GM21423 (cell line): ENCODE data around the gene NAP1L4.

ENCODE experiments used
- ATAC-seq: cut with Tn5 transposase; IDR thresholded peaks from one replicate; pipeline ENCODE4 v1.9.1; 2021; ENCODE audit warnings: mild to moderate bottlenecking, moderate library complexity; ENCODE audit not compliant: unreplicated experiment

The NAP1L4 gene

DNA sequence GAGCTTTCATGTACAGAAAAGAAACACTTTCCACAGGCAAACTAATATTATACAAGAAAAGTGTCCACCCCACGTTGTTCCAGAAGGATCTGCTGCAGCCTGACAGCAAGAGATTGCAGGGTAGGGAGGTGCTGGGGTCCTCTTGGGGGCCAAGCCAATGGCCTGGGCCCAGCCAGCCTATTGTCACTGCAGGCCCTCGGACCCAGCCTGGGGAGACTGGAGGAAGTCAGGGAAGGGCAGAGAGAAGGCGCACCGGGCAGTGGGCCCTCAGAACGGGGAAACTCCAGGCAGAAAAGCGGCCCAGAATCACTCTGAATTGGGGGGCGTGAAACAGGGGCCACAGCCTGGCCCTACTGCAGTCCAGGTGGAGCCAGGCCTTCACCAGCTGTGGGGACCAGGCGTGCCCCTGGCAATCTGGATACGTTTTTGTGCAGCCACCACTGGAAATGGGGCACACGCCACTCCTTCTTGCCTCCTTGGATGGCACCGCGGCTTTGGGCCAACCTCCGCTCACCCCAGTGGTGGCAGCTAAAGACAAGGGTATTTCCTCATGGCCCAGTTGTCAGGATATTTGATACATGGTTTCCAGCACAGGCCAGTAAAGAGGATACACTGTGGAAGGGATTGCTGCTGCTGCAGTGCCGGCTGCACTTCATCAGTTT is 3.9 kb upstream of the NAP1L4 start:
- ATAC-seq: no peak

DNA sequence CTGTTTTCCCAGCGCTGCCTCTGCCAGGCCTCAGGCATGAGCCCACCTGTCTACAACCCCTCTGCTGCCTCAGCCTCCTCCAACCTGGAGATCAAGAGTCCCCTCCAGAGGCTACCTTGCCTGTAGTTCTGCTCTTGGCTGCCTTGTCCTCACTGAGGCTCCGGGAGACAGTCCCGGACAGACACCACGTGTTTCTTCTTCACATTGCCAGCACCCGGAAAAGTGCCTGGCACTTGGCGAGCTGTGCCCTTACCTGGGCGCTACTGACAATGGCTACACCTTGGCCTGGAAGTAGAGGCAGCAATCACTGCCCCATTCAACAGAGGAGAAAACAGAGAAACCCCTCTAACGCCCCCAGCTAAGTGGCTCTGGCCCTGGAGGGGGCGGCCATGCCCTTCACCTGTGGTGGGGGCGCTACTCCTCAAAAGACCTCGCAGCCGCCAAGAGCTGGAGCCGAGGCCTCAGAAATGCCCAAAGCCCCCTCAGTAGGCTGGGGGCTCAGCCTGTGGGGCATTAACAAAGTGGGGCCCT is 3.0 kb upstream of the NAP1L4 start:
- ATAC-seq: no peak

DNA sequence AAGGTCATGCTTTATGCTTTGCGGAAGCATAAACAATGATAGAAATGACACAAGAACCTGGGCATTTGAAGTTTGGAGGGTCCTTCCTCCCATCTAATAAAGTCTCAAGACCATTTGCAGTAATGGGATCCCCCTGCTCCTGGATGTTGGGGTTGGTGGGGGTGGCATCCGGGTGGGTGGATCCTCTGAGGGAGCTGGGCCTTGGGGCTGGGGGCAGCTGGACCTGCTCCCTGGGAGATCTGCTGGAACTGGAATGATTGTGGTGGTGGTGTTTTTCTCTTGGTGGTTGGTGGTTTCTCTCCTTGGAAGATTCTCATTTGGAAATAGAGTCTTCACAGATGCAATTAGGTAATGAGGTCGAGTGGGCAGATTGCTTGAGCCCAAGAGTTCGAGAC is 2.2 kb upstream of the NAP1L4 start:
- ATAC-seq: no peak

DNA sequence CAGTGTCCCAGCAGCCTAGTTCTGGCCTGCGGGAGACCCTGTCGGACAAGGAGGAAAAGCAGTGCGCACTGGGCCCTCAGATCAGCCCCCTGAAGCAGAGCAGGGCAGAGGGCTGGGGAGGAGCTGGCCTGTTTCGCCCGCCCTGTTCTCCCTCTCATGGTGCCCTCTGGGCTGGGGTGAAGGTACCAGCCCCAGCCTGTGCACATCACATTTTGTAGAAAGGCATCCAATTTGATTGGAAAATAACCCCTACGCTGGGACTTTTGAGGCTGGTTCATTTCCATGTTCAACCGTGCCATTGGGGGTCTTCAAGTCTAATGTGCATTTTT is 832 bp upstream of the NAP1L4 start:
- no peak for ATAC-seq

DNA sequence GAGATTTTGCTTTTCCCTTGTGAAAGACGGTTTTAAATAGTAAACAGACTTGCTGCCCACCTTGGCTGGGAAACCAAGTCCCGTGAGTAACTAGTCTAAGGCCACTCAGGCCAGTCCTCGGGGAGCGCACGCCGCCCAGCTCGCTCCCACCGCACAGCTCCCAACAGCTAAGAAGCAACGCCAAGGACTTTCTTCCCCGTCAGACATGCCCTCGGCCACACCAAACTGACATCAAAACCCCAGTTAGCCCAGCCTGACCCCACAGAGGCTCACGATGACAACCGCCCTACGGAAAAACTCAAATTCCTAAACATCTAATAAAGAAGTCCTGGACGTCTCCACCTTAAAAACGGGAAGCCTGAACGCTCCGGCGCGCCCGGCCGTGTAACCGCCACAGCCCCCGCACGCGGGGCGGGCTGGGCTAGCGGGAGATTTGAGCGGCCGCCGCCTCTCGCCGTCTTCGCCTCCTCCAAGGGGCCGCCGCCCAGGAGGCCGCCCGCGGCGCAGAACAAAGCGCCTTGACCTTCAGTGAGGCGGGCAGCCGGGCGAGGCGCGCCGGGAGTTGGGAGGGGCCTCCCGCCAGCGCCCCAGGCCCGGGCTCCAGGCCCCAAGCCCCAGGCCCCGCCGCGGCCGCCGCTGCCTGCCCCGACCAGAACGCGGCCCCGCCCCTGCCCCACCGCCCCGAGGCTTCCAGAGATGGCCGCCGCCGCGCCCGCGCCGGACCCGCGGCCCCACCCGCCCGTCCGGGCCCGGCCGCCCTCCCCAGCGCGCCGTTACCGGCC is 486 bp downstream of the NAP1L4 start:
- ATAC-seq: peak; percentile 37

DNA sequence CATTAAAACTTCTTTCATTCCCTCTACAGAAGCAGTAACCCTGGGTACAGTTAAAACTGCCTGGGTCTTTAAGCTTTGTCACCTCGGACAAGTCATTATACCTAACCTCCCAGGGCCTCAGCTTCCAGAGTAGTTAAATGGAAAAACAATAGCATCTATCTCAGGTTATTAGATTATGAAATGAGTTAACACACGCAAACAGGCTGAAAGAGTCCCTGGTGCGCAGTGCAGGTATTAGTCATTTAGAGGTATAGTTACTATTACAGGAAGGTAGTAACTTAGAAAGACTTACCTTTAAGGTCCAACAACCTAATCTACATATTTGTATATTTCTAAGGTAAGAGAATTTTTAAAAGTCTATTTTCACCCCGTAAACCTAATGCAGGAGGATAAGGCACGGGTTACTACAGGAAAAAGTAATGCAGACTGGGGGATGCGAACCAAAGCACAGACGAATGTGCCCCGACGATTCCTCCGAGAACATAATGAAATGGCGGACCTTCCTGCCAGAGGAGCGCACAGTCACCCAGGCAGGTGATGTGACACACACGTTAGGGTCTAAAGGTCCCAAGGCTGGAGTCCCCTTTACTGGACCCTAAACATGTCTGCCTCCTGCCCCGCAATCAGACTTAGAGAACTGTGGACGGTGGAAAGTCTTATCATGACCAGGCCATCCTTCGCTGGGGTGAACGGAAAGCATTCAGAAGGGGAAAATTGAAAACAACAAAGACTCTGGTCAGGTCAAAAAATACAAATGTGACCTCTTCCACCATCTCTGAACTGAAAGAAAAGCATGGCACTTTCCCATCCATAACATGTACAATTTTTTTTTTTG is 1.3 kb downstream of the NAP1L4 start:
- no peak for ATAC-seq

DNA sequence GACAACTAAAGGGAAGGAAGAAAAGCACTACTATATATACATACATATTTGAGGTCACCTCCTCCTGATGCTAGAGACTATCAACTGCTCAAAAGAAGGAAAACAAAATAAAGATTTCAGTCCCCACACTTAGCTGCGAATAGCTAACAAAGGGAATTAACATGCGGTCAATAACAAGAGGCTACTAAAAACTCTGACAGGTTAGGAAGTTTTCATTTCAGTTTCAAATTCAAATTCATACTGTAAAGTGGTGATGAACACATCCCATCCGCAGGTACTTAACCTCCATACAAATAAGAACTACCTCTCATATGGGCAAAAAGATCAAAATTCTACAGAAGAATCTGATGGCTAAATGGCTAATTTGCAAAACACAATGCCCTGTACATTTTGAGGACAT is 2.6 kb downstream of the NAP1L4 start:
- no peak for ATAC-seq

DNA sequence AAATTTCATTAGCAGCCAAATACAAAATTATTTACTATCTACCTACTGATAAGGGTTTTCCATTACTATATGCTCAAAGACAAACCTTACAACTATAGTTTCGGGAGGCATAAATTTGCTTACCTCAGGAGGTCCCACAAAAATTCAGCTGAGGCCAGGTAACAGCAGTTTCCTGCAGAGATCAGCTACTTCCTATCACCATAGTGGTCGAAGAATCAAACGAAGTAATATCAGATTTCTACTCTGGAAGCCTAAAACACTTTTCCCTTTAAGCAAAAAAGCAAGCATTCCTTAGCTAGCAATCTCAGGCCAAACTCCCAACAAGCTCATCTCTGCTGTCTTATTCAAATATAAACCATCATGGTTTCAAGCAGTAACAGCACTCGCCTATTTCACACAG is 3.1 kb downstream of the NAP1L4 start:
- no peak for ATAC-seq

DNA sequence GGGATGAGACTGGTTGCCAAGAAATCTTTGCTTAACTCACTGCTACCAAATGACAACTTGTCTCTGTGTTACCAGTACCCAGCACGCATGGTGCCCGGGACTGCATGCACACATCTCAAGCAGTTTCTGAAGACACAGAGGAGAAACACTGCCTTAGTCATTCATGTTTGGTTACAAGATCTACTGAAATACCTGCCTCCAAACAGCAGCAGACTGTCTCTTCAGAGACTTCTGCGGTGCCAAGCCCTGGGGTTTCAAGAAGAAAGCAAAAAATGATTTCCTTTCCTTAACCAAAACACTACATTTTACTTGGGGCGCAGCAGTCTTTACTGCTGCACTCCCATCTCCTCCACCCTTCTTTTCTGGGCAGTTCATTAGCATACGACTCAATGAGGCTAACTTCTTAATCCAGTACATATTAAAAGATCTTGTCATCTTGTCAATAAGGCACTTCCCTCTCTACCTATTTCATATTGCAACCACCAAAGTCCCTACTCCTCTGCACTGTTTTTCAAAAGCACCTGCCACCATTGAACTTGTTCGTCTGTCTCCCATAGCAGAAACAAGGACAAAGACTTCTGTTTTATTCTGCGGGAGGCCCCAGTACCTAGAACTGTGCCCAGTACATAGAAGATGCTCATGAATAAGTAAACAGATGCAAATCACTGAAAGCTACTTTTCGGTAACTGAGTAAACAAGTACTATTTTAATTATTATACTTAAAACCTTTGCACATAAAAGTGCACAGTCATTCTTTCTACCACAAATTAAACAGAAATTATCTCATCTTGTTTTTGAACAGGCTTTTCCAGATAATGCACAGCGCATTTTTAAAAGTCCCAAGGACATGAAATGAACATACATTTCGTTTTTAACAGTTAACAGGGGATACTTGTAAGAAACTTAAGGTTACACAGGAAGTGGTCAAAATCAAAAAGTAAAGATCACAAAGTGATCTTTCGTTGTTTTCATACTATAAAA is 4.0 kb downstream of the NAP1L4 start:
- ATAC-seq: no peak

DNA sequence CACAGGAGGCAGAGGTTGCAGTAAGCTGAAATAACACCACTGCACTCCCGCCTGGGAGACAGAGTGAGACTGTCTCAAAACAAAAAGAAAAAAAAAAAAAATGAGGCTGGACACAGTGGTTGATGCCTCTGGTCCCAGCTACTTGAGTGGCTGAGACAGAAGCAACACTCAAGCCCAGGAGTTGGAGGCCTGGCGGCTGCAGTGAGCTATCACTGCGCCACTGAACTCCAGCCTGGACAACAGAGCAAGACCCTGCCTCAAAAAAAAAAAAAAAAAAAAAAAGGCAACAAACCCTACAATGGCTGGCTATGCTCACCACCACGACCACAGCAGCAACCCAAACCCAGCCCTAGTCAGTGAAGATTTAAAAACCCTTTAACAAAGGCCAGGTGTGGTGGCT is 8.2 kb downstream of the NAP1L4 start:
- no peak for ATAC-seq

DNA sequence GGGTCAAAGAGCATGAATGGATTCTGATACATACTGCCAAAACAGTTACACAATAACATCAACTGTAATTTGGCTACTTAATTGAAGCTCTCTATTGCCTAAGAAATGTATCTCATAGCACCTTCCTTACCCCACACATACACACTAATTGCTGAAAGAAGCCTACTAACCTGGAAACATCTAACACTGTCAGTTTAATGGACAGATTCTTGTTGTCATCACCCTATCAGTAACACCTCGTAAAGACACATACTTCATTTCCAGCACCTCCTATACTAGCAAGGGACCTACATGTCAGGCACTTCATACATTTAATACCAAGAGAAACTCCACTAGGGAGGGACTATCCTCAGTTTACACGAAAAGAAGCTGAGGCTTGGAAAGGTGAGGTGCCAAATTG is 9.9 kb downstream of the NAP1L4 start:
- ATAC-seq: no peak

DNA sequence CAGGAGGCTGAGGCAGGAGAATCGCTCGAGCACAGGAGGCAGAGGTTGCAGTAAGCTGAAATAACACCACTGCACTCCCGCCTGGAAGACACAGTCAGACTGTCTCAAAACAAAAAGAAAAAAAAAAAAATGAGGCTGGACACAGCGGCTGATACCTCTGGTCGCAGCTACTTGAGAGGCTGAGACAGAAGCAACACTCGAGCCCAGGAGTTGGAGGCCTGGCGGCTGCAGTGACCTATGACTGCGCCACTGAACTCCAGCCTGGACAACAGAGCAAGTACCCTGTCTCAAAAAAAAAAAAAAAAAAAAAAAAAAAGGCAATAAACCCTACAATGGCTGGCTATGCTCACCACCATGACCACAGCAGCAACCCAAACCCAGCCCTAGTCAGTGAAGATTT is 11.0 kb downstream of the NAP1L4 start:
- no peak for ATAC-seq

DNA sequence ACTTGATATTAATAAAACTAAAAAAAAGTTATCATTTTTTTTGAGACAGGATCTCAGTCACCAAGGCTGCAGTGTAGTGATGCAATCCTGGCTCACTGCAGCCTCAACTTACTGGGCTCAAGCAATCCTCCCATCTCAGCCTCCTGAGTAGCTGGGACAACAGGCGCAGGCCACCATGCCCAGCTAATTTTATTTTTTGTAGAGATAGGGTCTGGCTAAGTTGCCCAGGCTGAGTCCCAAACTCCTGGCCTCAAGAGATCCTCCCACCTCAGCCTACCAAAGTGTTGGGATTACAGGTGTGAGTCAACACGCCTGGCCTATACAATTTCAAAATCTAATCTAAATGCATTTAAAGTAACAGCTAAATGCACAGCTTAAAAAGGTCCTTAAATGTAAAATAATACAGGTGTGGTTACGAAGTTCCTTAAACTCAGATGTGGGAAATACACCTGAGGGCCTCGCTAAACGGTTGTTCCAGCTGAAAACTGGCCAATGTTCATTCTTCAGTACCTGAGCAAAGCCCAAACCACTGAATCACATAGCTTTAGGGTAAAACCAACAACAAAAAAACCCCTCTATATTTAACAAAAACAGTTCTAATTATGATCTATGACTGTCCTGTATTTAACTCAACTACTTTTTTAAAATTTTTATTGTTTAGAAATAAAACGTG is 11.8 kb downstream of the NAP1L4 start:
- no peak for ATAC-seq

DNA sequence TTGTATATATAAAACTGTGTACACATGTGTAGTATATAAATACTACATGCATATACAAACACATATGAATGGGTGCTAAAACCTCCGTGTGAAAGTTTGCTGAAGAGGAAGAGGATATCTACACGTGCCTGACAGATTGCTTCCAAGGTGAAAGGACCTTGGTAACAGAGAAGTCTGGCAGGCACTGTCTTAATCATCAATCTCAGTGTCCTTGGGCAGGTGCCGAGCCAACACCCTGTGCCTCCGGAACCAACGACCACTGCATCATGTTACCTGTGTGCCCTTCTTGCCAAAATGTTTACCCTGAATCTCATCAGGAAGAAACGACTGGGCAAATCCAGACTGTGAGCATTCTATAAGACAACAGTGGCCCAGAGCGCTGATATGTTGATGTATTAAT is 15.0 kb downstream of the NAP1L4 start:
- no peak for ATAC-seq

DNA sequence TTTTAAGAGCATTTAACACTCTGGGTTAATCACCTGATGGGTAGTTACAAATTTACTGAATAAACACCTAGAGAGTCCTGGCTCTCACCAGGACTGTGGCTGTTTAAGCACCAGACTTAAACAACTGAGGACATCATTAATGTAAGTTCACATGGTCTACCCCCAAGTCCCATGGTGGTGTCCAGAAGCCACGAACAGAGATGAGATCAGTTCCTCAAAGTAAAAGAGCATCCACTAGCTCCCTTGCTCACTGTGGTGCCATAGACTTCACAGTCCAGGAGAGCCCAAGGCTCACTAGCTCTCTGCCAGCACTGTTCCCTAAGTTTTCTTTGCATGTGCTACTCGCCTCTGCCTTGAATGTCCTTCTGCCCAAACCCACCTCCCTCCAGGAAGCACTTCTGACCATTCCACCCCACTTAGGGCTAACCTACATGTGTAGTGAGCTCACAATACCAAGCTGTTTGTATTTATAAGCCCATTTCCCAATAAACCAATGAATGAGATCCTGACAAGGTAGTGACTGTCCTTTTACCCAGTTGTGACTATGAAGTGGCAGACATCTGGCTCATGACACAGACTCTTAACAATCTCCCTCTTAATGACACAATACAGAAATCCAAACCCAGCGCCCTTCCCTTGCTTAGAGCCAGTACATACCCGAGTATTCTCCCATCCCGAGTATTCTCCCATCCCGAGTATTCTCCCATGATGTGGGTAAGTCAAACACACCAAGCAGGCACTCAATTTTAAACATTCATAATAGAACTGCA is 15.7 kb downstream of the NAP1L4 start:
- ATAC-seq: no peak

DNA sequence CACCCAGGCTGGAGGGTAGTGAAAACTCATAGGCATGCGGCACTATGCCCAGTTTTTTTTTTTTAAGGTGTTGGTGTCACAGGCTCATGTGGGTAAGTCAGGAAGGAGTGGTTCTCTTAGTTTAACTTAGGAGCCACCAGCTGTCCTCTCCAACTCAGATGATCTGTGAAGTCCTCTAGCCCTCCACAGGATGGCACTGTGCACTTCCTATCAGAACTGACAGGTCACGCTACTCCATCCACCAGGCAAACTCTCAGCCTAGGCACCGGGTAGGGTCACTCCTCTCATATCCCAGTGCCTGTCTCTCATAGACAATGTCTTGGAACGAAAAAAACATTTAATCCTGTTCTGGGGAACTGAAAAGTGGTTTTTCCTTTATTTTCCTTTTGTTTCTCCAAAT is 16.5 kb downstream of the NAP1L4 start:
- no peak for ATAC-seq

DNA sequence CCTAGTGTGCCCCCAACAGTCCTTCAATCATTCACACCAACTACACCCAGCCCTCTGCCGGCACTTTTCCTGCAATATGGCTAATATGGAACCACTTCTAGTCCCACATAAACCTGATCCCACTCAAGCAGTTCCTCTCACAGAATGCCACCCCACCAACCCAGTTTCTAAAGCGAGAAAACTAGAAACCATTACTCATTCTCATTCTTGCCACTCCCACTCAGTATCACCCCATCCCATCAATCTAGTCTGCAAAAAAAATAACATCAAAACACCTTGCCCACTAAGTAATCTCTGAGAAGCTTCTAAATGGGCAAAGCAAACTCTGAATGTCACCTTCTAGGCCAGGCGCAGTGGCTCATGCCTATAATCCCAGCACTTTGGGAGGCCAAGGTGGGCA is 17.9 kb downstream of the NAP1L4 start:
- no peak for ATAC-seq

DNA sequence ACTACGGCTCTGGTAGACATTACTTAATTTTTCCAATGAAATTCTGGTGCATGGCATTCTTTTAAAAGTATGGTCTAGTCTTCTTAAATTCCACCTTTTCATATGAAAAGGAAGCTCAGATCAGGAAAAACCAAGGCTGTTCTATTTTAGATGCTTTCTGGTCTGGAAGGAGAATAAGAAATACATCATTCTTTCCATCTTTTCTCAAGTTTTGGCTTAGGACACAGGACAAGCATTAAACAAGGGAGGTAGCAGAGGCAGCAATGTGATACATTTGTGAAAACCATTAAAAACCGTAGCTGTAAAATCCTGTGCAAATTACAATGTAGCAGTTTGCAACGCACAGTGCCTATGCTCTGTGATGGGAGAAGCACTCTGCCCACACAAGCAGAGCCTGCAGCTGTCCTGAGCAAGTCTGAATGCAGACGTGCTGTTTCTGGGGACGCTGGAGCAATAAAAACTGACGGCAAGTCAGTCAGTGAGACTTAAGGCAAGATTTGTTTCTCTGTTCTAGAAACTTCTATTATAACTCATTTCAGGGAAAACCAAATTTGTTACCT is 23.7 kb downstream of the NAP1L4 start:
- no peak for ATAC-seq

DNA sequence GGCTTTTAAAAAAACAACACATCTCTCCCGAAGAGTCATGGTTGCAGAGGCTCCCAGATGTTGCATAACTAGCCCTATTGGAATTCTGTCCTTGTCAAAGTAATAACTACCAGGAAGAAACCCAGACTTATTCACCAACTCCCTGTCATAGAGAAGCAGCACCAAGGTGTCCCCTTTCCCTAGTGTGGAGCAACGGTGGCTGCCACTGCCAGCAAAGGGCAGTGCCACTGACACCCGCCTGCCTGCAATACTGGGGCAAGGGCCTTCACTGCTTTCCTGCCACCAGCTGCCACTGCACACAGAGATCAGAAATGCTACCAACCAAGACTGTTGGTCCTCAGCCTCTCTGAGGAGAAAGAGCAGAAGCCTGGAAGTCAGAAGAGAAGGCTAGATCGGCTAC is 27.3 kb downstream of the NAP1L4 start:
- no peak for ATAC-seq
